AG09309 (cell line): ENCODE data around the gene TBRG4.

ENCODE experiments used
- DNase-seq: peaks from one replicate; pipeline ENCODE4 v3.0.0-alpha.2; 2010; ENCODE audit warnings: low read depth
- H3K4me3 ChIP-seq: 2 replicates; pipeline ENCODE4 v1.5.1; 2011; ENCODE audit warnings: mild to moderate bottlenecking, low read depth, low read length, moderate library complexity; ENCODE audit not compliant: control insufficient read depth
- CTCF ChIP-seq: IDR thresholded peaks from 2 replicates; pipeline ENCODE4 v1.5.1; 2011; ENCODE audit warnings: mild to moderate bottlenecking, low read depth, low read length, inconsistent platforms; ENCODE audit not compliant: insufficient read depth, control insufficient read depth; ENCODE audit errors: missing control alignments

Gene TBRG4

DNA sequence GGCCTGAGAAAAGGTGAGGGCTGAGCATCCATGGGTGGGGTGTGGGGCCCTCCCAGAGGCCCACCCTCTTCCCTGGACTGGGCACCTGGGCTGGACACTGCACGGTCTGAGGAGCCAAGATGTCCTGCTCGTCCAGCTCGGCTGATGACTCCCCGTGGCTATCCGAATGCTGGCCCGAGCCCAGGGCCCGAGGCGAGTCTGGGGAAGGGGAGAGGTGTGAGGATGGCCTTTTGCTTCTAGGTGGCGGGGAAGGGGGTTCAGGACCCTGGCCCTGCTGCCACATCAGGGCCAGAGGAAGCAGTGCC lies 29.9 kb downstream of the TBRG4 start:
- no peak overlapping the region for H3K4me3 ChIP-seq
- TF ChIP-seq CTCF = no peak
- DNase-seq = no peak

DNA sequence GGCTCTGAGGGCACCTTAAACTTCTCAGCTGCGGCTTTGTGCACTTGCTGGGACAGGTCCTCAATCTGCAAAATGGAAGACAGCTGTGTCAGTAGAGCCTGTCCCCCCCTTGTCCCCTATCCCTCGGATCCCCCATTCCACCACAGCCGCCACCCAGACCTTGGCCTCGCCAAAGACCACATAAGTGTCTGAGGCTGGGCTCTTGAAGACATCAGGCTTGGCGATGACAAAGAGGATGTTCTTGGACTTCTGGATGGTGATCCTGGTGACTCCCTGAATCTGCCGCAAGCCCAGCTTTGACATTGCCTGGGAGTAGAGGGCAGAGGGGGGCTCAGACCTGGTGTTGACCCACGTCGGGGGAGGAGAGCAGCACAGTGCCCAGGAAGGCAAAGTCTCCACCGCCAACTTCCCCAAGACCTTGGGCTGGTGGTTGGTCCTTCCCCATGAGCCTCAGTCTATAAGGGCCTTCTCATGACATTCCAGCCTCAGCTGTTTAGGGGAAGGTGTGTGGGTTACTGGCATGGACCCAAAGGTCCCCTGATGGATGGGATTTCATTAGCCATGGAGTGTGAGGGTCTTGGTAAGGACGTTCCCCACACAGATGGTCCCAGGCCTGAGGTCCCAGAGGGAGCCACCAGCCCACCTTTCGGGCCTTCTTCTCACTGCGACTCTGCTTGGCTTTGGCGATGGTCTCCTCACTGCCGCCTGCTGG lies 30.4 kb downstream of the TBRG4 start:
- no peak overlapping the region for H3K4me3 ChIP-seq
- TF ChIP-seq CTCF = no peak
- no peak for DNase-seq

DNA sequence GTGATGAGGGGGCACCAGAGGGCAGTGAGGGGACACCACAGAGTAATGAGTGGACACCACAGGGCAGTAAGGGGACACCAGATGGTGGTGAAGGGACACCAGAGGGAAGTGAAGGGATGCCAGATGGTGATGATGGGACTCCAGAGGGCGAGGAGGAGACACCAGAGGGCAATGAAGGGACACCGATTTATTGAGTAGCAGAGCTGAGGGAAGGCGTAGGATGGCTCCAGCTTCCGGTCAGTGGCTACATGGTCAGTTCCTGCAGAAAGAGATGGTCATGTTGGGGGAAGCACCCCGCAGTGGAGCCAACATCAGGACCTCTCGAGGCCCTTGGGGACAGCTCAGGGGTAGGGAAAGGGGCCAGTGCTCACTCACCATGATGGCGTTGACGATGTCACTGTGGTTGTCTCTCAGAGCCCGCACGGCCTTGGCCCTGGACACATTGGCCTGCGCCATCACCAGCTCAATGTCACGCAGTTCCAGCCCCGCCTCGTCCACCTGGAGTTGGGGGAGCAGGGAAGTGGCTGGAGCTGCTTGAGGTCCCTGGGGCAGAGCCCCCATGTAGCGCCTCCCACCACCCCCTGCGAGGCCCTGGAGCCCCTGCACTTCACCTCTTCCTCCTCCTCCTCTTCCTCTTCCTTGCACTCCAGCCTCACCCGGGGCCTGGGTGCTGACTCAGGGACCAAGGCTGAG lies 31.1 kb downstream of the TBRG4 start:
- no peak for TF ChIP-seq CTCF
- no peak overlapping the region for H3K4me3 ChIP-seq
- DNase-seq = no peak

- H3K4me3 ChIP-seq = no peak overlapping the region
- no peak for DNase-seq
- no peak for TF ChIP-seq CTCF
Measured at GRCh38 chr7:45078125-45078681, 33.3 kb downstream of the TBRG4 start.

DNA sequence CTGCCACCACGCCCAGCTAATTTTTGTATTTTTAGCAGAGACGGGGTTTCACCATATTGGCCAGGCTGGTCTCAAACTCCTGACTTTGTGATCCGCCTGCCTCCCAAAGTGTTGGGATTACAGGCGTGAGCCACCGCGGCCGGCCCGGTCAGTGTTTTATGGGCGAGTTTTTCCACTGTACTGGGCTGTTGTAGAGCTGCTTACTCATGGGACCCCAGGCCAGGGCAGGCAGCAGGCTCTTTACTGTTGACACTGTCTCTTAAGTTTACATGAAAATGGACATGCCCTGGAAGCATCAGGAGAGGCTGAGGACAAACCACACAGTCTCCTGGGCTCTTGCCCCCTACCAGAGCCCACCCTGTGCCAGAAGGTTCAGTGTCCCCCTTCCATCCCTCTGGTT lies 33.9 kb downstream of the TBRG4 start:
- DNase-seq = no peak
- H3K4me3 ChIP-seq = no peak overlapping the region
- no peak for TF ChIP-seq CTCF

- DNase-seq = no peak
- TF ChIP-seq CTCF = no peak
- no peak overlapping the region for H3K4me3 ChIP-seq
Measured at GRCh38 chr7:45076946-45077345, 34.6 kb downstream of the TBRG4 start.
